ENCODE measurements around the gene CDH3. TPM values are rescaled to one million over a fixed set of nuclear protein-coding genes. Genes with fewer than 3 reads are reported as not detected.

CDH3 gene
- total and polyA plus RNA-seq, 2 of the 8 experiments (the other 6 are each of a cell fraction or from before 2014, with no cell fraction given) = 146 to 171 TPM

DNA sequence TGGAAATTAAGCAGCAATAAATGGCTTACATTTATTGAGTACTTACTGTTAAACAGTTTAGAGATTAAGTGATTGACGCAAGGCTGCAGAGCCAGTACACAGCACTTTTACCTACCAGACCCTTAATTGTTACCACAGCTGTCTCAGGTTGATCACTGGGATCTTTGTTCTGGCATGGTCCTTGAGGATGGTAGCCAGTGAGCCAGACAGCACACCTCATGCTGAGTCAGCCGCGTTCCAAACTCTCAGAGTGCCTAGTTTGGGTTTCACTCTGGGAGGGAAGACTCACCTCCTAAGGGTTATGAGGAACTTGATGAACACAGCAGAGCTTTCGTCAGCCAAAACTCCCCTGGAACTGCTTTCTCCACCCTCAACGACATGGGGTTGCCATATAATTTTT is 20.4 kb downstream of the CDH3 start:
- no peak overlapping the region for H2BK20ac ChIP-seq (ENCODE audit: low read length)
- no peak for FAIRE-seq
- H3K18ac ChIP-seq (ENCODE audit: extremely low read depth, low read length) = no peak overlapping the region
- no peak overlapping the region for H3K9ac ChIP-seq (replicated peaks in 1 of 4; ENCODE audit: extremely low read depth in 1 of 4, low read depth in 3 of 4, low read length in 3 of 4)
- CTCF ChIA-PET (ENCODE audit: partially characterized antibody) = interaction anchor here (1.1 to 1.2 kb wide), 2 partner anchors 145 to 459 kb away, joined by 3 to 4 read pairs; no protein-coding TSS in a partner anchor
- 85% methylated on average over 5 of the region's 5 CpGs; no CpG with 5 or more reads in 1 of the 2 experiments for whole genome bisulfite sequencing, 2 experiments (ENCODE audit: extremely low coverage in 1 of 2, insufficient coverage in 1 of 2, insufficient read length in 1 of 2, insufficient replicate concordance in 2 of 2, low coverage in 1 of 2, low lambda C conversion rate in 2 of 2, missing lambda C conversion rate in 1 of 2)
- H2BK120ac ChIP-seq (replicated peaks; ENCODE audit: low read depth, low read length) = no peak overlapping the region
- H3K27me3 ChIP-seq (replicated peaks in 1 of 4; ENCODE audit: control insufficient read depth in 3 of 4, extremely low read depth in 1 of 4, insufficient read depth in 3 of 4, low read length in 3 of 4) = no peaks in the 10 kb centered on the region
- H3K9me3 ChIP-seq (ENCODE audit: insufficient read depth in 2 of 2, low read depth in 1 of 2, low read length in 1 of 2) = no peaks in the 10 kb centered on the region
- H4K8ac ChIP-seq (ENCODE audit: extremely low read depth, insufficient read depth, low read length) = no peak overlapping the region
- H3K79me2 ChIP-seq (ENCODE audit: control insufficient read depth in 1 of 2, insufficient read depth in 2 of 2, low read length in 2 of 2) = peaks cover 5 to 72% of the 10 kb centered on the region in 2 experiments
- no peak overlapping the region for H3K56ac ChIP-seq (replicated peaks; ENCODE audit: insufficient read length, low read depth, low read length)
- no peak overlapping the region for H3K4ac ChIP-seq (replicated peaks; ENCODE audit: insufficient read length, low read depth, low read length)
- peaks cover 0 to 5% (median 0%) of the 10 kb centered on the region in 4 experiments; a peak in 1 of 8 replicates for H3K36me3 ChIP-seq (ENCODE audit: control insufficient read depth in 2 of 4, insufficient read depth in 4 of 4, low read length in 3 of 4)
- no peak for DNase-seq (ENCODE audit: low read depth in 1 of 2, low spot score in 2 of 2)
- H4K91ac ChIP-seq (replicated peaks; ENCODE audit: insufficient read length, low read length) = no peak overlapping the region
- peaks cover 10% of the 10 kb centered on the region for H3K79me1 ChIP-seq (ENCODE audit: low read depth, low read length)
- no peaks in the 10 kb centered on the region for H3K4me1 ChIP-seq (replicated peaks in 1 of 4; ENCODE audit: control insufficient read depth in 3 of 4, insufficient read depth in 4 of 4, low read length in 3 of 4)
- H3K23me2 ChIP-seq (ENCODE audit: low read depth, low read length) = no peaks in the 10 kb centered on the region
- H3K4me2 ChIP-seq (ENCODE audit: insufficient read depth in 1 of 2, low read depth in 2 of 2, low read length in 2 of 2) = no peak overlapping the region
- H3K4me3 ChIP-seq (ENCODE audit: extremely low read depth in 1 of 4, insufficient read depth in 2 of 4, low read depth in 3 of 4, low read length in 4 of 4) = no peak overlapping the region
- no peak overlapping the region for H2AK5ac ChIP-seq (ENCODE audit: low read depth, low read length)
- H3K27ac ChIP-seq (ENCODE audit: low read depth, low read length) = no peak overlapping the region
- no peak overlapping the region for H2BK5ac ChIP-seq (ENCODE audit: low read depth, low read length)
- H4K20me1 ChIP-seq (replicated peaks in 1 of 2; ENCODE audit: control insufficient read depth in 1 of 2, insufficient read depth in 2 of 2, low read length in 2 of 2) = peaks cover 12 to 17% of the 10 kb centered on the region in 2 experiments
- no peak overlapping the region for H4K5ac ChIP-seq (ENCODE audit: insufficient read length, low read depth, low read length)
- POLR2A ChIA-PET (ENCODE audit: partially characterized antibody) = interaction anchor here (1.4 to 2.3 kb wide), 2 partner anchors 10 to 20 kb away, joined by 3 to 9 read pairs; partner anchors contain the start of gene CDH3
- H2AFZ ChIP-seq (ENCODE audit: low read length) = no peak overlapping the region
- H2BK15ac ChIP-seq (ENCODE audit: low read length) = no peak overlapping the region
- no peak overlapping the region for H3K23ac ChIP-seq (ENCODE audit: insufficient read length)
- H3K14ac ChIP-seq (ENCODE audit: insufficient read length) = no peak overlapping the region
- no peak overlapping the region for H2BK12ac ChIP-seq (ENCODE audit: low read depth, low read length)
- TF ChIP-seq SIX5 (IDR thresholded peaks at IDR 0.05; ENCODE audit: low read depth, low read length) (no peak), TEAD4 (IDR thresholded peaks at IDR 0.05; ENCODE audit: low read depth, low read length) (no peak), JUN (IDR thresholded peaks at IDR 0.05; ENCODE audit: low read depth, low read length) (no peak), CHD1 (IDR thresholded peaks at IDR 0.05; ENCODE audit: low read depth, low read length) (no peak), KDM4A (IDR thresholded peaks at IDR 0.05; ENCODE audit: low read depth, low read length, severe bottlenecking) (no peak), CHD2 (IDR thresholded peaks at IDR 0.05; ENCODE audit: low read length) (no peak), EGR1 (IDR thresholded peaks at IDR 0.05; ENCODE audit: borderline replicate concordance, low read depth, low read length) (no peak), SP1 (IDR thresholded peaks at IDR 0.05; ENCODE audit: low read depth, low read length) (no peak), HDAC2 (IDR thresholded peaks at IDR 0.05; ENCODE audit: borderline replicate concordance in 1 of 2, low read depth in 2 of 2, low read length in 2 of 2) (no peak), POLR2AphosphoS5 (IDR thresholded peaks at IDR 0.05; ENCODE audit: low read depth, low read length) (no peak), EP300 (IDR thresholded peaks at IDR 0.05; ENCODE audit: borderline replicate concordance in 1 of 2, low read depth in 2 of 2, low read length in 2 of 2) (no peak)
- TF ChIP-seq, protein P1, sequence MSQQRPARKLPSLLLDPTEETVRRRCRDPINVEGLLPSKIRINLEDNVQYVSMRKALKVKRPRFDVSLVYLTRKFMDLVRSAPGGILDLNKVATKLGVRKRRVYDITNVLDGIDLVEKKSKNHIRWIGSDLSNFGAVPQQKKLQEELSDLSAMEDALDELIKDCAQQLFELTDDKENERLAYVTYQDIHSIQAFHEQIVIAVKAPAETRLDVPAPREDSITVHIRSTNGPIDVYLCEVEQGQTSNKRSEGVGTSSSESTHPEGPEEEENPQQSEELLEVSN (IDR thresholded peaks at IDR 0.05) = no peak
- TF ChIP-seq, protein P2, sequence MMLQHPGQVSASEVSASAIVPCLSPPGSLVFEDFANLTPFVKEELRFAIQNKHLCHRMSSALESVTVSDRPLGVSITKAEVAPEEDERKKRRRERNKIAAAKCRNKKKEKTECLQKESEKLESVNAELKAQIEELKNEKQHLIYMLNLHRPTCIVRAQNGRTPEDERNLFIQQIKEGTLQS (IDR thresholded peaks at IDR 0.05; ENCODE audit: insufficient read depth, low read depth, low read length) = no peak
